PC-9 (cell line): ENCODE measurements around the gene ABCA4. TPM values are rescaled to one million over a fixed set of nuclear protein-coding genes. Genes with fewer than 3 reads are reported as not detected.

Experiments
- BruUV-seq: library from RNA; stranded (reverse); fragments of 400-500 nt; replicated peaks from 2 replicates; lab custom pipeline; 2021; lab: Mats Ljungman, UMichigan
- CTCF ChIA-PET: fragments of 300-600 bp; sonication (Branson Sonifier 250); formaldehyde crosslinking; loops from one replicate; lab custom pipeline; 2022; ENCODE audit warnings: antibody characterized with exemption; lab: Charles Lee
- POLR2A ChIA-PET: fragments of 300-600 bp; sonication (Branson Sonifier 250); formaldehyde crosslinking; loops from one replicate; lab custom pipeline; 2022; ENCODE audit warnings: antibody characterized with exemption; ENCODE audit not compliant: unreplicated experiment; lab: Charles Lee
- DNase-seq, 2 experiments: peaks; one replicate each; pipeline versions ENCODE4 v3.0.0 to v3.0.0-alpha.2; 2015 to 2022; ENCODE audit warnings: mixed read lengths in 1 of 2
- H2AFZ ChIP-seq: fragments of 200-600 bp; sonication (generic); 2 replicates; pipeline ENCODE4 v1.8.1; 2017; ENCODE audit warnings: antibody characterized with exemption
- H3F3A ChIP-seq: fragments of 200-600 bp; sonication (generic); 2 replicates; pipeline ENCODE4 v1.8.1; 2017; ENCODE audit warnings: antibody characterized with exemption, mild to moderate bottlenecking, low read depth; ENCODE audit not compliant: insufficient read depth
- H3K27ac ChIP-seq: fragments of 200-600 bp; sonication (generic); 2 replicates; pipeline ENCODE4 v1.6.1; 2016; ENCODE audit warnings: mixed run types
- H3K27me3 ChIP-seq: fragments of 200-600 bp; sonication (generic); 2 replicates; pipeline ENCODE4 v1.6.1; 2016; ENCODE audit warnings: low read depth, mixed run types; ENCODE audit not compliant: insufficient read depth
- H3K36me3 ChIP-seq: fragments of 200-600 bp; sonication (generic); 2 replicates; pipeline ENCODE4 v1.6.1; 2016; ENCODE audit warnings: low read depth, mixed run types
- H3K4me1 ChIP-seq: fragments of 200-600 bp; sonication (generic); replicated peaks from 2 replicates; pipeline ENCODE4 v1.6.1; 2016; ENCODE audit warnings: mixed run types; ENCODE audit not compliant: insufficient read depth
- H3K4me2 ChIP-seq: fragments of 200-600 bp; sonication (generic); 2 replicates; pipeline ENCODE4 v1.6.1; 2017; ENCODE audit warnings: mixed run types
- H3K4me3 ChIP-seq: fragments of 200-600 bp; sonication (generic); 2 replicates; pipeline ENCODE4 v1.6.1; 2016; ENCODE audit warnings: mixed run types
- H3K79me2 ChIP-seq: fragments of 200-600 bp; sonication (generic); 2 replicates; pipeline ENCODE4 v1.6.1; 2017; ENCODE audit warnings: low read depth, mixed run types
- H3K9me2 ChIP-seq: fragments of 200-600 bp; sonication (generic); 2 replicates; pipeline ENCODE4 v1.8.1; 2017; ENCODE audit warnings: mild to moderate bottlenecking; ENCODE audit not compliant: insufficient read depth
- H3K9me3 ChIP-seq: fragments of 200-600 bp; sonication (generic); 2 replicates; pipeline ENCODE4 v1.8.1; 2016; ENCODE audit warnings: low read depth; ENCODE audit not compliant: insufficient read depth
- H4K20me1 ChIP-seq: fragments of 200-600 bp; sonication (generic); 2 replicates; pipeline ENCODE4 v1.8.1; 2017; ENCODE audit not compliant: insufficient read depth
- EZH2 ChIP-seq: fragments of 200-600 bp; sonication (generic); IDR thresholded peaks from 2 replicates; pipeline ENCODE4 v1.8.0; 2017; ENCODE audit warnings: antibody characterized with exemption, low read depth
- intact Hi-C: fragments of 100-400 bp; cut with micrococcal nuclease; formaldehyde crosslinking; loops from one replicate; pipeline ENCODE4 v1.10.0; 2022; ENCODE audit not compliant: unreplicated experiment
- total RNA-seq: library from RNA; stranded (reverse); gene quantifications from 2 replicates; pipeline ENCODE4 v1.2.3, GENCODE V29; 2021
- TF ChIP-seq, protein P1 (sequence below): fragments of 200-600 bp; sonication (generic); conservative IDR thresholded peaks from 2 replicates; pipeline ENCODE4 v1.6.1; 2017; ENCODE audit warnings: mixed run types, antibody characterized with exemption, mild to moderate bottlenecking, moderate library complexity

ABCA4 gene
- total RNA-seq, 1 experiment from 2014 or later: 20.8 TPM

- peaks cover 36% of the 10 kb centered on the region for H3F3A ChIP-seq
- no peaks in the 10 kb centered on the region for H3K36me3 ChIP-seq
- no peaks in the 10 kb centered on the region for H3K9me2 ChIP-seq
- H2AFZ ChIP-seq: no peak overlapping the region
- H3K79me2 ChIP-seq: no peaks in the 10 kb centered on the region
- BruUV-seq: no TSS peak
- peak overlapping the region; percentile 68 for H3K27ac ChIP-seq
- H3K9me3 ChIP-seq: no peaks in the 10 kb centered on the region
- ChIA-PET CTCF (interaction anchor here (0.5 to 2.3 kb wide), 8 partner anchors 13 to 297 kb away, joined by 3 to 18 read pairs (median 4); no protein-coding TSS in a partner anchor), POLR2A (interaction anchor here (0.6 kb wide), 1 partner anchor 195 kb away, joined by 5 read pairs; no protein-coding TSS in a partner anchor)
- H3K4me1 ChIP-seq: peaks cover 50% of the 10 kb centered on the region
- TF ChIP-seq EZH2: no peak
- H3K4me2 ChIP-seq: 0 out of 2 replicates have a peak overlapping the region, but pooled peaks have one; percentile 48
- intact Hi-C loops: no loop called here
- no peaks in the 10 kb centered on the region for H4K20me1 ChIP-seq
- no peak overlapping the region for H3K4me3 ChIP-seq
- H3K27me3 ChIP-seq: no peaks in the 10 kb centered on the region
- no peak for DNase-seq
These were observed 82.4 kb downstream of the ABCA4 start for GRCh38 chr1:94038511-94038910.

- no peaks in the 10 kb centered on the region for H3K79me2 ChIP-seq
- no peaks in the 10 kb centered on the region for H3K36me3 ChIP-seq
- peaks cover 52% of the 10 kb centered on the region for H3K4me1 ChIP-seq
- DNase-seq: peak in 1 of 2 experiments; percentile 71
- H4K20me1 ChIP-seq: no peaks in the 10 kb centered on the region
- no peaks in the 10 kb centered on the region for H3K9me3 ChIP-seq
- intact Hi-C loops: no loop called here
- no TSS peak for BruUV-seq
- H3K27me3 ChIP-seq: no peaks in the 10 kb centered on the region
- H2AFZ ChIP-seq: peak overlapping the region; percentile 64
- ChIA-PET POLR2A (interaction anchor here (0.6 to 0.9 kb wide), 5 partner anchors 12 to 381 kb away, joined by 3 to 8 read pairs (median 5); no protein-coding TSS in a partner anchor), CTCF (interaction anchor here (0.6 to 2.3 kb wide), 8 partner anchors 12 to 298 kb away, joined by 3 to 18 read pairs (median 5); no protein-coding TSS in a partner anchor)
- TF ChIP-seq EZH2: no peak
- TF ChIP-seq, protein P1, sequence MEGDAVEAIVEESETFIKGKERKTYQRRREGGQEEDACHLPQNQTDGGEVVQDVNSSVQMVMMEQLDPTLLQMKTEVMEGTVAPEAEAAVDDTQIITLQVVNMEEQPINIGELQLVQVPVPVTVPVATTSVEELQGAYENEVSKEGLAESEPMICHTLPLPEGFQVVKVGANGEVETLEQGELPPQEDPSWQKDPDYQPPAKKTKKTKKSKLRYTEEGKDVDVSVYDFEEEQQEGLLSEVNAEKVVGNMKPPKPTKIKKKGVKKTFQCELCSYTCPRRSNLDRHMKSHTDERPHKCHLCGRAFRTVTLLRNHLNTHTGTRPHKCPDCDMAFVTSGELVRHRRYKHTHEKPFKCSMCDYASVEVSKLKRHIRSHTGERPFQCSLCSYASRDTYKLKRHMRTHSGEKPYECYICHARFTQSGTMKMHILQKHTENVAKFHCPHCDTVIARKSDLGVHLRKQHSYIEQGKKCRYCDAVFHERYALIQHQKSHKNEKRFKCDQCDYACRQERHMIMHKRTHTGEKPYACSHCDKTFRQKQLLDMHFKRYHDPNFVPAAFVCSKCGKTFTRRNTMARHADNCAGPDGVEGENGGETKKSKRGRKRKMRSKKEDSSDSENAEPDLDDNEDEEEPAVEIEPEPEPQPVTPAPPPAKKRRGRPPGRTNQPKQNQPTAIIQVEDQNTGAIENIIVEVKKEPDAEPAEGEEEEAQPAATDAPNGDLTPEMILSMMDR: no peak
- H3K27ac ChIP-seq: peak overlapping the region; percentile 68
- H3K4me2 ChIP-seq: peak overlapping the region; percentile 48
- no peak overlapping the region for H3K4me3 ChIP-seq
- no peaks in the 10 kb centered on the region for H3K9me2 ChIP-seq
- peaks cover 36% of the 10 kb centered on the region for H3F3A ChIP-seq
These were observed 83.3 kb downstream of the ABCA4 start for GRCh38 chr1:94037392-94038229.

GRCh38 chr1:94036730-94037129, 84.2 kb downstream of the ABCA4 start:
- ChIA-PET CTCF (interaction anchor here (0.6 to 1.1 kb wide), 5 partner anchors 11 to 299 kb away, joined by 3 to 9 read pairs (median 5); no protein-coding TSS in a partner anchor), POLR2A (interaction anchor here (0.6 to 0.7 kb wide), 3 partner anchors 73 to 382 kb away, joined by 3 to 9 read pairs (median 5); no protein-coding TSS in a partner anchor)
- peaks cover 52% of the 10 kb centered on the region for H3K4me1 ChIP-seq
- H3K4me2 ChIP-seq: no peak overlapping the region
- no peak overlapping the region for H2AFZ ChIP-seq
- H3K9me3 ChIP-seq: no peaks in the 10 kb centered on the region
- H3K27ac ChIP-seq: peak overlapping the region; percentile 68; the same call in 1 of the 2 replicates
- no peaks in the 10 kb centered on the region for H3K27me3 ChIP-seq
- no peak for DNase-seq
- no peaks in the 10 kb centered on the region for H3K79me2 ChIP-seq
- no peaks in the 10 kb centered on the region for H3K9me2 ChIP-seq
- no peaks in the 10 kb centered on the region for H4K20me1 ChIP-seq
- BruUV-seq: no TSS peak
- H3F3A ChIP-seq: peaks cover 41% of the 10 kb centered on the region
- intact Hi-C loops: no loop called here
- H3K4me3 ChIP-seq: no peak overlapping the region
- TF ChIP-seq, protein P1: no peak
- TF ChIP-seq EZH2: no peak
- H3K36me3 ChIP-seq: no peaks in the 10 kb centered on the region
